ENCODE measurements around the gene AS3MT. TPM values are rescaled to one million over a fixed set of nuclear protein-coding genes. Genes with fewer than 3 reads are reported as not detected.
"Not testable (repeated sequence)": the region's sequence is repeated elsewhere in the genome, so short reads cannot be mapped to it uniquely, and the experiment has no call there.

The AS3MT gene
- total RNA-seq, 1 experiment from 2014 or later, result 1.2 TPM

DNA sequence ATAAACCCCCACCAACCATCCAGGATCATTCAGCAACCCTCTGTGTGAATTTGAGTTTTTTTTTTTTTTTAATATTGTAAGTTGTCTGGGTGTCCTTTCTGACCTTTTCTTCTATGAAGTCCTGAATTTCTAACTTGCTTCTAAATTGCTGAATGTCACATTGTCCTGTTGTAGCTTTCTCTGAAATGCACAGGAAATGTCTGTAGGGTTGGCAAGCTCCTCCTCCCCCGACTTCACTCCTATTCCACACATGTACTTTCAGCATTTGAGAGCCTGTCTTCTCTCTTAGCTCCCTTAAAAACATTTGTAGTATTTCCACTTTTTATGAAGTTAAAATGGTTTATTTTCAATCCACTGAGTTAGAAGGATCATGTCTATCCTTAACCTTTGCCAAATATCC, 45.5 kb downstream of the AS3MT start:
- no peak for DNase-seq (ENCODE audit: low read depth)
- in situ Hi-C loops (cut with HindIII; ENCODE audit: low pct_unique_long_range_greater_than_20kb, low sequenced_read_pairs), result no loop called here

DNA sequence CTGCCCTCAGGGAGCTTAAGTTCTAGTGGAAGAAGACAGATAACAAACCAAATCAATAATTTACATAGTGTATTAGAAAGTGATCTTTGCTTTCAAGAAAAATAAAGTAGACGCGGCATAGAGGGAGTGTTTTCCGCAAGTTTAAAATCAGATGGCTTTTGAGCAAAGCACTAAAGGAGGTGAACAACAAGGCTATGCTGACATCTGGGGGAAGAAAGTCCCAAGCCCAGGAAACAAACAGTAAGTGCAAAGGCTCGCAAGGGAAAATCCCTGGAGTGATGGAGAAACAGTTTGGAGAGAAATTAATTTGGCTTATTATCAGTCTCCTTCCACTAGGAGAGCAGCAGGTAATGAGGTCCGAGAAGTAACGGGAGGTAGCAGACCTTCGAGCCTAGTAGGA, 46.9 kb downstream of the AS3MT start:
- in situ Hi-C loops (cut with HindIII; ENCODE audit: low pct_unique_long_range_greater_than_20kb, low sequenced_read_pairs), result no loop called here
- no peak for DNase-seq (ENCODE audit: low read depth)

DNA sequence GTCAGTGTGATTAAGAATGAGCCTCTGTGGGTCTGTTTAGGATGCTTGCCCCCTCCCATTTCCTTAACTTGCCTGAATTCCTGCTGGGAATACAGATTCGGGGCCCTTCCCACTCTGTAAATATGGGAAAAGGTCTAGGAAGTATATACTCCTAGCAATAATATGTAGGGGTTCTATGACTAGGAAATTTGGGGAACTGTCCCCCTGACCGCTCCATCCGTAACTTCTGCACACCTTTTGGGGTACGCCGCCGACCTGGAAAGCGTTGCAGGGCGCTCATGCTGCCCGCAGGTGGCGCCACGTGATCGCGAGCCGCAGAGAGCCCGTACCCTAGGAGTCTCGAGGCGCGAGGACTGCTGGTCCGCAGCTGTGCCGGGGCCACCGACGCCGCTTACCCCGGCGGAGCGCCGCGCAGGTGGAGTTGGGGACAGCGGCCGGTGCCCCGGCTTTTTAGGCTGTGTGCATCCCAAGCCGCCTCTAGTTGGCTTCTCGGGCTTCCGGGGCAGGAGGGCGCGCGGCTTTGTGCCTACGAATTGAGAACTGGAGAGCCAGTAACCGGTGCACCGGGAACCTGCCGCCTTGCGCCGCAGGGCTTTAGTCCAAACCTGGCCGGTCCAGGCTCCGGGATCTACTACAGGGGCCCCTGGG, 48.2 kb downstream of the AS3MT start:
- DNase-seq (ENCODE audit: low read depth), result no peak
- in situ Hi-C loops (cut with HindIII; ENCODE audit: low pct_unique_long_range_greater_than_20kb, low sequenced_read_pairs), result no loop called here

DNA sequence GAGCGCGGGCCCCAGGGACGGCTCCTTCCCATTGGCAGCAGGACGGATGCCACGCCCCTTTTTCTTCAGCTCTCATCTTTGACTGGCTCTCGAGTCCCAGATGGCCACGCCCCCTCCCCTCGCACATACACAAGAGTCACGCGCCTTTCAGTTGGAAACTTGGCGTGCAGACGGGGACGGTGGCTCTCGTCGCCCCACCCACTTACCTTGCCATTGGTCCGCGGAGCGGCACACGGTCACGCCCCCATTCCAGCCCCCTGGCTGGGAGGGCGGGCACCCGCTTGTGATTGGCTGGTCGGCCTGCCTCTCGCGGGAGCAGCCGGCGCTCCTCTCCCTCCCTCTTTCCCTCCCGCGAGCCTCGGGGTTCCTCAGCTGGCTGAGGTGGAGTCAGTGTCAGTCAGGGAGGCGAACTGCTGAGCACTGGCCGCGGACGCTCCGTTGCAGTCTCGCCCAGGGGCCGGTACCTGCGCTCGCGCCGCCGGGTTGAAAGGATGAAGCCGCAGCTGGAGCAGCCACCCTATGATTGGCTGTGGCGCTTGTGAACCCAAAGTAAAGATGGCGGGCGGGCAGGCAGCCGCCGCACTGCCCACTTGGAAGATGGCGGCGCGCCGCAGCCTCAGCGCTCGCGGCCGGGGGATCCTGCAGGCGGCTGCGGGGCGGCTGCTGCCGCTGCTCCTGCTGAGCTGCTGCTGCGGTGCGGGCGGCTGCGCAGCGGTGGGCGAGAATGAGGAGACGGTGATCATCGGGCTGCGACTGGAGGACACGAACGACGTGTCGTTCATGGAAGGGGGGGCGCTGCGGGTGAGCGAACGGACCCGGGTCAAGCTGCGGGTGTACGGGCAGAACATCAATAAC, 48.9 kb downstream of the AS3MT start, which contains the start of gene CNNM2:
Gene CNNM2 (plus strand): TSS at position 333 of the 855 bp plus-strand sequence. CDS start 187 bp downstream, at position 520.
- in situ Hi-C loops (cut with HindIII; ENCODE audit: low pct_unique_long_range_greater_than_20kb, low sequenced_read_pairs), result no loop called here
- DNase-seq (ENCODE audit: low read depth), result peak; percentile 100

DNA sequence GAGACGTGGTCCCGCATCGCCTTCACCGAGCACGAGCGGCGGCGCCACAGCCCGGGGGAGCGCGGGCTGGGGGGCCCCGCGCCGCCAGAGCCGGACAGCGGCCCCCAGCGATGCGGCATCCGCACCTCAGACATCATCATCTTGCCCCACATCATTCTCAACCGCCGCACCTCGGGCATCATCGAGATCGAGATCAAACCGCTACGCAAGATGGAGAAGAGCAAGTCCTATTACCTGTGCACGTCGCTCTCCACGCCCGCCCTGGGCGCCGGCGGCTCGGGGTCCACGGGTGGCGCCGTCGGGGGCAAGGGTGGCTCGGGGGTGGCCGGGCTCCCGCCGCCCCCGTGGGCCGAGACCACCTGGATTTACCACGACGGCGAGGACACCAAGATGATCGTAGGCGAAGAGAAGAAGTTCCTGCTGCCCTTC, 49.6 kb downstream of the AS3MT start:
- in situ Hi-C loops (cut with HindIII; ENCODE audit: low pct_unique_long_range_greater_than_20kb, low sequenced_read_pairs), result no loop called here
- no peak for DNase-seq (ENCODE audit: low read depth)

DNA sequence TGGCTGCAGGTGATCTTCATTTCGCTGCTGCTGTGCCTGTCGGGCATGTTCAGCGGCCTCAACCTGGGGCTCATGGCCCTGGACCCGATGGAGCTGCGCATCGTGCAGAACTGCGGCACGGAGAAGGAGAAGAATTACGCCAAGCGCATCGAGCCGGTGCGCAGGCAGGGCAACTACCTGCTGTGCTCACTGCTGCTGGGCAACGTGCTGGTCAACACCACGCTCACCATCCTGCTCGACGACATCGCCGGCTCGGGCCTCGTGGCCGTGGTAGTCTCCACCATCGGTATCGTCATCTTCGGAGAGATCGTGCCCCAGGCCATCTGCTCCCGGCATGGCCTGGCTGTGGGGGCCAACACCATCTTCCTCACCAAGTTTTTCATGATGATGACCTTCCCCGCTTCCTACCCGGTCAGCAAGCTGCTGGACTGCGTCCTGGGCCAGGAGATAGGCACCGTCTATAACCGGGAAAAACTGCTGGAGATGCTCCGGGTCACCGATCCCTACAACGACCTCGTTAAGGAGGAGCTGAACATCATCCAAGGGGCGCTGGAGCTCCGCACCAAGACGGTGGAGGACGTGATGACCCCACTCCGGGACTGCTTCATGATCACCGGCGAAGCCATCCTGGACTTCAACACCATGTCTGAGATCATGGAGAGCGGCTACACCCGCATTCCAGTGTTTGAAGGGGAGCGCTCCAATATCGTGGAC, 50.1 kb downstream of the AS3MT start:
- in situ Hi-C loops (cut with HindIII; ENCODE audit: low pct_unique_long_range_greater_than_20kb, low sequenced_read_pairs), result no loop called here

DNA sequence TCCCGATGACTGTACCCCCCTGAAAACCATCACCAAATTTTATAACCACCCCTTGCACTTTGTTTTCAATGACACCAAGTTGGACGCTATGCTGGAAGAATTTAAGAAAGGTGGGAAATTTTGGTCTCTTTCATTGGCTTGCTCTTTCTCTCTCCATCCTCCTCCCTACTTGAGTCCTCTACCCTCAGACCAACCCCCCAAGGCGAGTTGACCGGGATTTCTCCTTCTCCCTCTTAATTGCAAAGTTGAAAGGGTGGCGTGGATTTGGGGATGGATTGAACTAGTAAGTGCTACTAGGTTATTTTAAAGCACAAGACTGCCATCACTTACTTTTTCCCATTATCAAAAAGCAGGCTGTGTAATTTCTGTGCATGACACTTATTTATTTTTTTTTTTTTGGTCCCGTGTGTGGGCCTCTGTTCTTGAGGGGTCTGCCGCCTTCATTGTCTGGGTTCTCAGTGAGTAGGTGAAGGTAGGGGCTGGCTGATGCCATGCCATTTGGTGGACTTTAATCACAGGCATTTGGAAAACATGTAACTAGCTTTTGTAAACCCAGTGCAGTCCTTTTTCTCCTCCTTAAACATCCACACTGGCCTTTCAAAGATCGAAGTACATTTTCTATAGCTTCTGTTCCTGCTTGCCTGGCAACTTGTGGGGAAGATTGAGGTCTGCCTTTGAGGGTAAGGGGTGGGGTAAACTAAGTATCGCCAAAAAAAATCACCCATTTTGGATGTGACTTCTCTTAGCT, 50.9 kb downstream of the AS3MT start:
- in situ Hi-C loops (cut with HindIII; ENCODE audit: low pct_unique_long_range_greater_than_20kb, low sequenced_read_pairs), result no loop called here
- DNase-seq (ENCODE audit: low read depth), result no peak

More for the DNA sequence above, 50.1 kb downstream of the AS3MT start:
- no peak for DNase-seq (ENCODE audit: low read depth)

DNA sequence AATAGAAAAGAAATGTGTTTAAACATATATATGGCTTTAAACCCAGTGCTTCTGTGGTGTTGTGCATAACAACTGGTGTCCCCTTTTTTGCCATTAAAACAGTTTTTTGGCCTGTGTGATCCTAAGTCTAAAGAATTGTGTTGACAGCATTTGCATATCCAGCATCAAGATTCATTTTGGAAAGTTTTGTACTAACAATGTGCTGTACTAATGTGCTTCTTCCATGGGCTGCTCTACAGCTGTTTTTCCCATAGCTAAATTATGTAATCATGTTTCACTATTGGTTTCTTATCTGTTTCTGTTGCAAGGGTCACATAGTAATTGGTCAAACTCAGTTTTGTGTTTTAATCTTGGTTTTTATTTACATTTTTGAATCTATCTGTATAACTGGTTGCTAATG, 54.3 kb downstream of the AS3MT start:
- no peak for DNase-seq (ENCODE audit: low read depth)
- in situ Hi-C loops (cut with HindIII; ENCODE audit: low pct_unique_long_range_greater_than_20kb, low sequenced_read_pairs), result no loop called here

DNA sequence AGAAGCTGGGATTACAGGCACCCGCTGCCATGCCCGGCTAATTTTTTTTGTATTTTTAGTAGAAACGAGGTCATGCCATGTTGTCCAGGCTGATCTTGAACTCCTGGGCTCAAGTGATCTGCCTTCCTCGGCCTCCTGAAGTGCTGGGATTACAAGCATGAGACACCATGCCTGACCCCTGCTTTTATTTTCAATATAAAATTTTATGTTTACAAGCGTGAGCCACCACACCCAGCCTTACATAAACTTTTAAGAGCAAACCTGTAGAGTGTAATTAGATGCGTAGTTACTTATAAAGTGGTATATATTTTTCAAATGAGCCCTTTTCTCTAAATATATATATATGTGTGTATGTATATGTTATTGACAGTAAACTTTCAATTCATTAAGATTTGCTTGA, 57.6 kb downstream of the AS3MT start:
- no peak for DNase-seq (ENCODE audit: low read depth)
- in situ Hi-C loops (cut with HindIII; ENCODE audit: low pct_unique_long_range_greater_than_20kb, low sequenced_read_pairs), result no loop called here

DNA sequence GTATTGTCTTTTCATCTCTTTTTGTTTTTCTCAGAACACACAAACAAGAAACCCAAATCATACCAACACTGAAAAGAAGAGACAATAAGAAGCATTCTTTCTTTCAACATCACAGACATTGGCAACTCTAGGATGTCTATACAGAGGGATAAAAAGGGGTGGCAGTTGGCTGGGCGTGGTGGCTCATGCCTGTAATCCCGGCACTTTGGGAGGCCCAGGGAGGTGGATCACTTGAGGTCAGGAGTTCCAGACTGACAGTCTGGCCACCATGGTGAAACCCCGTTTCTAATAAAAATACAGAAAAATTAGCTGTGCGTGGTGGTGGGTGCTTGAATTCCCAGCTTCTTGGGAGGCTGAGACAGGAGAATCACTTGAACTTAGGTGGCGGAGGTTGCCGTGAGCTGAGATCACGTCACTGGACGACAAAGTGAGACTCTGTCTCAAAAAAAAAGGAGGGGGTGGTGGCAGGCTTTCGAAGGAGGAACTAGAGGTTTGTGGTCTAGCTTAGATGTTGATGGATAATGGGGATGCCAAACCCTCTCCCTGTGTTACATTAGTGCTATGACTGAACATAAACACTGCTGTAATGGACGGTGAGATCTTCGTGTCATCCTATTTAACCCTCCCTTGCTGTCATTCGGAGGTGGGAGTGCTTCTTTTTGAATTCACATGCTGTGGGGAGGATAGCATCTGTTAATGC, 58.2 kb downstream of the AS3MT start:
- DNase-seq (ENCODE audit: low read depth), result no peak
- in situ Hi-C loops (cut with HindIII; ENCODE audit: low pct_unique_long_range_greater_than_20kb, low sequenced_read_pairs), result no loop called here

DNA sequence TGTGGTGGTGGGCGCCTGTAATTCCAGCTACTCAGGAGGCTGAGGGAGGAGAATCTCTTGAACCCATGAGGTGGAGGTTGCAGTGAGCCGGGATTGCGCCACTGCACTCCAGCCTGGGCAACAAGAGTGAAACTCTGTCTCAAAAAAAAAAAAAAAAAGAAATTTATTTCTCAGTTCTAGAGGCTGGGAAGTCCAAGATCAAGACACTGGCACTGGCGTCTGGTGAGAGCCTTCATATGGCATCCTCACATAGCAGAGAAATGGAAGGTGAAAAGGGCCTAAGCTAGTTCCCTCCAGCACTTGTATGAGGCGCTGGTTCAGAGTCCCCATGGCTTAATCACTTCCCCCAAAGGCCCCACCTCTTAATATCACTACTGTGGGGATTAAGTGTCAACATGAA, 59.2 kb downstream of the AS3MT start:
- DNase-seq (ENCODE audit: low read depth); in situ Hi-C loops (cut with HindIII; ENCODE audit: low pct_unique_long_range_greater_than_20kb, low sequenced_read_pairs): not testable (repeated sequence)

DNA sequence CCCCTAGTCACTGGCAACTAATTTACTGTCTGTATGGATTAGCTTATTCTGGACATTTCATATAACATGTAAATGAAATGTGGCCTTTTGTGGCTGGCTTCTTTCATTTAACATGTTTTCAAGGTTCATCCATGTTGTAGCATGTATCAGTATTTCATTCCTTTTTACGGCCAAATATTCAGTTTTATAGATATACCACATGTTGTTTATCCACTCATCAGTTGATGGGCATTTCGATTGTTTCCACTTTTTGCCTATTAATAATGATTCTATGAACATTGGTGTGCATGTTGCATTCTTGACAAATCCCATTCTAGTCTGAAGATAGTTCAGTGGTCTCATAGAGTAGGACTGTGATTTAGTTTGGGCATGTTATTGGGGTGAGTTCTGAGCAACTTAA, 61.5 kb downstream of the AS3MT start:
- in situ Hi-C loops (cut with HindIII; ENCODE audit: low pct_unique_long_range_greater_than_20kb, low sequenced_read_pairs), result no loop called here
- DNase-seq (ENCODE audit: low read depth), result no peak

DNA sequence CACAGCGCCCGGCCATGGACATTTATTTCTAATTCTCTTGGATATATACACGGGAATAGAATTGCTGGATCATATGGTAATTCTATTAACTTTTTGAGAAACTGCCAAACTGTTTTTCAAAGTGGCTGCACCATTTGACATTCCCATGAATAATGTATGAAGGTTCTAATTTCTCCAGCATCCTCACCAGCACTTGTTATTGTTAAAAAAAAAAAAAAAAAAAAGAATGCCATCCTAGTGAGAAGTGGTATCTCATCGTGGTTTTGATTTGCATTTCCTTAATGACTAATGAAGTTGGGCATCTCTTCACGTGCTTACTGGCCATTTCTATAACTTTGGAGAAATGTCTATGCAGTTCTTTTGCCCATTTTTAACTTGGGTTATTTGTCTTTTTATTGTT, 62.4 kb downstream of the AS3MT start:
- in situ Hi-C loops (cut with HindIII; ENCODE audit: low pct_unique_long_range_greater_than_20kb, low sequenced_read_pairs), result no loop called here
- DNase-seq (ENCODE audit: low read depth), result no peak

DNA sequence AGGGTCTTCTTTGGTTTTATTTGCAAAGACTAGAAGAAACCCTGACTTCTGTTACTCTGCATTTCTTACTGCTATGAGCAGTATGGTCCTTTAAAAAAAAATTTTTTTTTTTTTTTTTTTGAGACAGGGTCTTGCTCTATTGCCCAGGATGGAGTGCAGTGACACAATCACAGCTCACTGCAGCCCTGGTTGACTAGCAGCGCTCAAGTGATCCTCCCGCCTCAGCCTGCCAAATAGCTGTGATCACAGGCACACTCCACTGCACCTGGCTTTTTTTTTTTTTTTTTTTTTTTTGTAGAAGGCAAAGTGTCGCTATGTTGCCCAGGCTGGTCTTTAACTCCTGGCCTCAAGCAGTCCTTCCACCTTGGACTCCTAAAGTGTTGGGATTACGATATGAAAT, 66.2 kb downstream of the AS3MT start:
- DNase-seq (ENCODE audit: low read depth), result no peak
- in situ Hi-C loops (cut with HindIII; ENCODE audit: low pct_unique_long_range_greater_than_20kb, low sequenced_read_pairs), result no loop called here

DNA sequence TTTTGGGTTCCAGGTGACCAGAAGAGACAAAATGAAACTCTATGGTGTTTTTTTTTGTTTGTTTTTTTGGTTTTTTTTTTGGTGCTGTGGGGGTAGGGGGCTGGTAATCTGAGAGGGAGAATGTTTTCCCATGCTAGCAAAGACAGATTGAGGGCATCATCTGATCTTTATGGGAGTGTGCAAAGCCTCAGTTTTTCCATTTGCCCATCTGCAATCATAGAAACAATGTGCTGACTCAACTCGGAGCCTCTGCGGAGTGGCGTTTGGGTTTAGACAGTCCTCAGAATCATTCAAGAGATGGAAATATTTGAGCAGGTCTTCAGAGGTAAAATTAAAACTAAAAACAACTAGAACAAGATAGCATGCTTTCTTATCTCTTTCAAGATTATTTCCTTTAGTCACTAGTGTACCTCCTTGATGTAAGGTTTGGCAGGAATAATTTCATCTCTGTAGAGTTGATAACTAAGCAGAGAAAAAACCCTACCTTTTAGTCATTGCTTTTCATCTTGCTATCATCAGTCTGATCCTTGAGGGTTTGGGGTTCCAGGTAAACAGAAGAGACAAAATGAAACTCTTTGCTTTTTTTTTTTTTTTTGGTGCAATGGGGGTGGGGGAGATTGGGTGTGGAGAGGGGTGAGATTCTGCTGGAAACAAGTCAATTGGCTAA, 66.8 kb downstream of the AS3MT start:
- DNase-seq (ENCODE audit: low read depth), result no peak
- in situ Hi-C loops (cut with HindIII; ENCODE audit: low pct_unique_long_range_greater_than_20kb, low sequenced_read_pairs), result no loop called here

DNA sequence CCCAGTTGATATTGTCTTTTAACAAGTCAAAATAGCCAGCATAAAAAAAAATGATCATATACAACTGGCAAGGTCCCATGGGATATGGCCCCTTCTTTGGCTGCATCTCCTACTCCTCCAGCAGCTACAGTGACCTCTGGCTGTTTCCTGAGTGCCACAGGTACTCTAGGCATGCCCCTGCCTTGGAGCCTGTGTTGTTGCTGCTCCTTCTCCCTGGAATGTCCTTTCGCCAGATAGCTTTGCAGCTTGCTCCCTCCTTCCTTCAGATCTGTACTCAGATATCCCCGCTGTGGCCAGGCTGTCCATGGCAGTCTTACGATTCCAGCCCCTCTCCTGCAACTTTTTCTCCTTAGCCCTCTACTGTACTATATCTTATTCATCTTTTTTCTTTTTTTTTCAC, 72.1 kb downstream of the AS3MT start:
- in situ Hi-C loops (cut with HindIII; ENCODE audit: low pct_unique_long_range_greater_than_20kb, low sequenced_read_pairs), result no loop called here
- DNase-seq (ENCODE audit: low read depth), result no peak

DNA sequence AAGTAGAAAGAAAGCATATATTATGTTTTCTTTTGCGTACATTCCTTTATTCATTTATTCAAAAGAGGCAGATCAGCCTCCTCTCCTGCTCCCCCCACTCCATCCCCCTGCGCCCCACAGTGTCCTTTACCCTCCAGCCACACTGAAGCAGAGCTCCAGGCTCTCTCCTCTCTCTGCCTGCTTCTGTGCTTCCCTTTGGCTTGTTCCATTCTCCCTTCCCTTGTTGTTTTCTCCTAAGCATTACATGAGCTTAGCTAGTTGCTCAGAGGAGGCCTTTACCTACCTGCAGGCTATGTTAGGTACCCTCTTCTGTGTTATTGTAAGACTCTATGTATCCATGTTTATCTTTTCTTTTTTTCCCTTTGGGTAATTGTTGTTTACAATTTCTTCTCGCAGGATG, 76.2 kb downstream of the AS3MT start:
- DNase-seq (ENCODE audit: low read depth), result no peak
- in situ Hi-C loops (cut with HindIII; ENCODE audit: low pct_unique_long_range_greater_than_20kb, low sequenced_read_pairs), result no loop called here

All from Caki2 (cell line).